Measurements from ENCODE around the gene NINL.

DNA sequence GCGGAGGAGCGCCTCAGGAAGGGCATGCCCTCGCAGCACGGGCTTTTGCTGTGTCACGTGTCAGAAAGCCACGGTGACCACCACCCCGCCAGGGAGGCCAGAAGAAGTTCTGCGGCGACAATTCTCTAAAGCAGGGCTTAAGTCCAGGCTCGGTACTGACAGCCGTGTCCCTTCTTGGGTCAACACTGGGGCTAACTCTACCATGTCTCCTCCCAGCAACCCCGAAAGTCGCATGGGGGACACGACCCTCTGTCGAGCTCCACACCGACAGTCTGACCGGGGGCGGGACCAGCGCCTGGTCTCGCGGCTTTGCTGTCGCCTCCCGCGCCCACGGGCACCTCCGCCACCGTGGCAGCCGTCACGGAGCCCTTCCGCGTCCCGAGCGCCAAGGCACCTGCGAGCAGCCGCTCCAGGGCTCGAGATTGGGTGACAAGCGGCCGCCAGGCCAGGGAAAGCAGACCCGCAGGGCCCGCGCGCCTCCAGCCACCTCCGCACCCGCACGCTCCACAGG, 37.9 kb upstream of the NINL start:
- TF ChIP-seq, protein P1, sequence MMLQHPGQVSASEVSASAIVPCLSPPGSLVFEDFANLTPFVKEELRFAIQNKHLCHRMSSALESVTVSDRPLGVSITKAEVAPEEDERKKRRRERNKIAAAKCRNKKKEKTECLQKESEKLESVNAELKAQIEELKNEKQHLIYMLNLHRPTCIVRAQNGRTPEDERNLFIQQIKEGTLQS (IDR thresholded peaks at IDR 0.05; ENCODE audit: insufficient read depth, low read depth, low read length): no peak
- TF ChIP-seq CTCF (IDR thresholded peaks at IDR 0.05; ENCODE audit: control extremely low read depth in 1 of 3, insufficient read depth in 1 of 3, low read depth in 1 of 3, low read length in 3 of 3) (no peak), TAF1 (IDR thresholded peaks at IDR 0.05; ENCODE audit: low read depth, low read length) (no peak), CHD2 (IDR thresholded peaks at IDR 0.05; ENCODE audit: low read length) (no peak), TAF7 (optimal IDR thresholded peaks at IDR 0.05; ENCODE audit: borderline replicate concordance, low read depth, low read length) (no peak), SRF (IDR thresholded peaks at IDR 0.05; ENCODE audit: low read depth, low read length) (no peak), SP1 (IDR thresholded peaks at IDR 0.05; ENCODE audit: low read depth, low read length) (no peak), CREB1 (IDR thresholded peaks at IDR 0.05) (no peak), SUZ12 (IDR thresholded peaks at IDR 0.05; ENCODE audit: low read length) (peak; percentile 41; the same call in 1 of the 2 replicates), RFX5 (IDR thresholded peaks at IDR 0.05; ENCODE audit: borderline replicate concordance, low read depth, low read length) (no peak)
